Kasumi-1 (cell line): ENCODE results near the gene GALNT10.

Experiments
- DNase-seq, 2 experiments: peaks; one replicate each; lab custom pipeline; 2025; lab: John Stamatoyannopoulos, UW

The GALNT10 gene

GRCh38 chr5:154380263-154380662 is 189.7 kb downstream of the GALNT10 start:
- DNase-seq, result no peak

GRCh38 chr5:154384480-154385235 is 194.1 kb downstream of the GALNT10 start:
- no peak for DNase-seq

- DNase-seq, result no peak
Measured at GRCh38 chr5:154385236-154385512, 194.6 kb downstream of the GALNT10 start.

- no peak for DNase-seq
Measured at GRCh38 chr5:154386952-154387629, 196.6 kb downstream of the GALNT10 start.

GRCh38 chr5:154388842-154389241 is 198.3 kb downstream of the GALNT10 start:
- DNase-seq, result no peak

GRCh38 chr5:154390096-154390495 is 199.6 kb downstream of the GALNT10 start:
- no peak for DNase-seq

GRCh38 chr5:154390746-154391359 is 200.3 kb downstream of the GALNT10 start:
- no peak for DNase-seq

GRCh38 chr5:154391788-154392187 is 201.3 kb downstream of the GALNT10 start:
- DNase-seq, result no peak

GRCh38 chr5:154393850-154394249 is 203.3 kb downstream of the GALNT10 start:
- DNase-seq, result no peak

GRCh38 chr5:154394307-154394706 is 203.8 kb downstream of the GALNT10 start:
- no peak for DNase-seq

- no peak for DNase-seq
Measured at GRCh38 chr5:154395407-154396106, 205.0 kb downstream of the GALNT10 start.

- no peak for DNase-seq
Measured at GRCh38 chr5:154396128-154396527, 205.6 kb downstream of the GALNT10 start.

GRCh38 chr5:154397652-154398406 is 207.3 kb downstream of the GALNT10 start:
- no peak for DNase-seq

- DNase-seq, result no peak
Measured at GRCh38 chr5:154400678-154401077, 210.1 kb downstream of the GALNT10 start.

GRCh38 chr5:154401355-154401754 is 210.8 kb downstream of the GALNT10 start:
- DNase-seq, result no peak

- DNase-seq, result no peak
Measured at GRCh38 chr5:154401931-154402330, 211.4 kb downstream of the GALNT10 start.

GRCh38 chr5:154402611-154403010 is 212.1 kb downstream of the GALNT10 start:
- DNase-seq, result no peak

- DNase-seq, result no peak
Measured at GRCh38 chr5:154403234-154403633, 212.7 kb downstream of the GALNT10 start.

- DNase-seq, result no peak
Measured at GRCh38 chr5:154403776-154404387, 213.3 kb downstream of the GALNT10 start.

- DNase-seq, result peak; percentile 74 to 75
Measured at GRCh38 chr5:154405078-154405792, 214.7 kb downstream of the GALNT10 start.

- no peak for DNase-seq
Measured at GRCh38 chr5:154406231-154406630, 215.7 kb downstream of the GALNT10 start.
